Fibroblast of the aortic adventitia (primary cell): ENCODE data around the gene ZNF575. TPM values are rescaled to one million over a fixed set of nuclear protein-coding genes. Genes with fewer than 3 reads are reported as not detected.
"Not testable (repeated sequence)": the region's sequence is repeated elsewhere in the genome, so short reads cannot be mapped to it uniquely, and the experiment has no call there.

Experiments
- DNase-seq: peaks from one replicate; pipeline ENCODE4 v3.0.0-alpha.2; 2010; ENCODE audit warnings: low read depth
- H3K4me3 ChIP-seq: 2 replicates; pipeline ENCODE4 v1.5.1; 2011; ENCODE audit warnings: low read depth, mild to moderate bottlenecking, control low read depth, low read length, moderate library complexity
- total RNA-seq: library from RNA; depleted of rRNA; stranded (reverse); fragments of >200 nt; gene quantifications from 2 replicates; pipeline ENCODE4 v1.2.3, GENCODE V29; 2012; ENCODE audit warnings: low replicate concordance
- TF ChIP-seq, protein P1 (sequence below): IDR thresholded peaks from 2 replicates; pipeline ENCODE4 v1.5.1; 2011; ENCODE audit warnings: mild to moderate bottlenecking, low read length, control low read depth, inconsistent platforms; ENCODE audit not compliant: insufficient read depth

ZNF575 gene
- total RNA-seq, 1 donor: 0.63 TPM

DNA sequence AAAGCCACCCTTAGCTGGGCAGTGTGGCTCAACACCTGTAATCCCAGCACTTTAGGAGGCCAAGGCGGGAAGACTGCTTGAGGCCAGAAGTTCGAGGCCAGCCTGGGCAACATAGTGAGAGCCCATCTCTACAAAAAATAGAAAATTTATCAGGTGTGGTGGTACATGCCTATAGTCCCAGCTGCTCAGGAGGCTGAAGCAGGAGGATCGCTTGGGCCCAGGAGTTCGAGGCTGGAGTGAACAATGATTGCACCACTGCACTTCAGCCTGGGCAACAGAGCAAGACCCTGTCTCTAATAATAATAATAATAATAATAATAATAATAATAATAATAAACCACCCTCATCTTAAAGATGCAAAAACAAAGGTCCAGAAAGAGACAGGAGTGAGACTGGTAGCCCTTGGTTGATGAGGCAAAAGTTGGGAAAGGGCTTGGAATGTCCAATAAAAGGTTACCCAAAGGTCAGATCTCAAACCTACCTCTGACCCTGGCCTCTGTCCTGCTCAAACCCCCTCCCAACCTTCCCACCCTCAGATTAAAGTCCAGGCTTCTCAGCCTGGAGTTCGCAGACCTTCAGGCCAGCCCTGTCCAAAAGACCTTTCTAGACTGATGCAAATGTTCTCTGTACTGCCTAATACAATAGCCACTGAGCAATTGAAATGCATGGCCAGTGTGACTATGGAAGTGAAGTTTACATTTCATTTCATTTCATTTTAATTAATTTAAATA, 9.1 kb downstream of the ZNF575 start:
- no peak for DNase-seq
- TF ChIP-seq, protein P1, sequence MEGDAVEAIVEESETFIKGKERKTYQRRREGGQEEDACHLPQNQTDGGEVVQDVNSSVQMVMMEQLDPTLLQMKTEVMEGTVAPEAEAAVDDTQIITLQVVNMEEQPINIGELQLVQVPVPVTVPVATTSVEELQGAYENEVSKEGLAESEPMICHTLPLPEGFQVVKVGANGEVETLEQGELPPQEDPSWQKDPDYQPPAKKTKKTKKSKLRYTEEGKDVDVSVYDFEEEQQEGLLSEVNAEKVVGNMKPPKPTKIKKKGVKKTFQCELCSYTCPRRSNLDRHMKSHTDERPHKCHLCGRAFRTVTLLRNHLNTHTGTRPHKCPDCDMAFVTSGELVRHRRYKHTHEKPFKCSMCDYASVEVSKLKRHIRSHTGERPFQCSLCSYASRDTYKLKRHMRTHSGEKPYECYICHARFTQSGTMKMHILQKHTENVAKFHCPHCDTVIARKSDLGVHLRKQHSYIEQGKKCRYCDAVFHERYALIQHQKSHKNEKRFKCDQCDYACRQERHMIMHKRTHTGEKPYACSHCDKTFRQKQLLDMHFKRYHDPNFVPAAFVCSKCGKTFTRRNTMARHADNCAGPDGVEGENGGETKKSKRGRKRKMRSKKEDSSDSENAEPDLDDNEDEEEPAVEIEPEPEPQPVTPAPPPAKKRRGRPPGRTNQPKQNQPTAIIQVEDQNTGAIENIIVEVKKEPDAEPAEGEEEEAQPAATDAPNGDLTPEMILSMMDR: no peak
- H3K4me3 ChIP-seq: no peak overlapping the region

DNA sequence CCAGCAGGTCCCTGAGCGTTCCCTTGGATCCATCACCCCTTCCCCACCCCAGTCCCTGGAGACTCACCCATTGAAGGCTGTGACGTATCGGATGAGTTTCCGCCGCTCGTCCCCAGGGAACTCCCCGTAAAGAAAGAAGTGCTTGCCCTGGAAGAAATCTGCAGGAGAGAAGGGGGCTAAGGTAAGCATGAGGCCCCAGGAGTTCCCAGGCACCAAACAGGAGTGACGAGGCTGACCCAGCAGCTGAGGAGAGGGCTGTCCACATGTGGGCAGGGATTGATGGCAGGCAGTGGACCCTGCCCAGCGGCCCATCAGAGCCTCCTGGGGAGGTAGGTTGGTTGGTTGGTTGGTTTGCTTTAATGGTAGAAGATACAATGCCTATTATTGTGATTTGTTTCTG, 11.1 kb downstream of the ZNF575 start:
- H3K4me3 ChIP-seq: no peak overlapping the region
- TF ChIP-seq, protein P1: no peak
- no peak for DNase-seq

DNA sequence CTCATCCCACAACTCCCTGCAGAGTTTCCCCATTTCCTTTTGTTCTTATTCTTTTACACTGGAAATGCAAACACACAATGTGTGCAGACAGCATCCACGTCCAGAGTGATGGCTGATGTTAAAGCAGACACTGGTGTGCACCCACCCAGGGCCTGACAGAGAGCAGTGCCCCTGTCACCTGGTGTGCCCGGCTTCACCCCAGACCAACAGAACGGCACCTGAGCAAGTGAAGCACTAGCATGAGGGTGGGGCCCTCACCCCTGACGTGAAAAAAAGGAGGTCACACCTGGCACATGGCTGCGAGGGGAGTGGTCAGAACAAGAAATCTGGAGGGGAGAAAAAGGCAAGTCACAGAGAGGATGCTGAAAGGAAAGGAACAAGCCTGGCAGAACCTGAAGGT, 12.3 kb downstream of the ZNF575 start:
- TF ChIP-seq, protein P1: no peak
- DNase-seq: no peak

DNA sequence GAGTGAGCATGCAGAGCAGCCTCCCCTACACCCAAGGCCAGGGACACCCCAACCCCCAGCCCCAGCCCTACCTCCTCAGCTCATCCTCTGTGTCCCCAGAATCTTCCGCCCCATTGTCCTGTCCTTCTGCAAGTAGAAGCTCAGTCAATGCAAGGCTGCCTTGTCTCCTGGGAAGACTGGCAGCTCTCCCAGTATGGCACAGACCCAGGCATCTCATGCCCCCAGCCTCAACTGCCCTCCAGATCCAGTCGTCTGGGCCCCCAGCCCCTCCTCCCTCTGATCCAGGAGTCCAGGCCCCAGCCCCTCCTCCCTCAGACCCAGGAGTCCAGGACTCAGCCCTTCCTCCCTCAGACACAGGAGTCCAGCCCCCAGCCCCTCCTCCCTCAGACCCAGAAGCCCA, 13.0 kb downstream of the ZNF575 start:
- H3K4me3 ChIP-seq: no peak overlapping the region
- DNase-seq: no peak
- TF ChIP-seq, protein P1: no peak

More for the DNA sequence above, 12.3 kb downstream of the ZNF575 start:
- H3K4me3 ChIP-seq: no peak overlapping the region

DNA sequence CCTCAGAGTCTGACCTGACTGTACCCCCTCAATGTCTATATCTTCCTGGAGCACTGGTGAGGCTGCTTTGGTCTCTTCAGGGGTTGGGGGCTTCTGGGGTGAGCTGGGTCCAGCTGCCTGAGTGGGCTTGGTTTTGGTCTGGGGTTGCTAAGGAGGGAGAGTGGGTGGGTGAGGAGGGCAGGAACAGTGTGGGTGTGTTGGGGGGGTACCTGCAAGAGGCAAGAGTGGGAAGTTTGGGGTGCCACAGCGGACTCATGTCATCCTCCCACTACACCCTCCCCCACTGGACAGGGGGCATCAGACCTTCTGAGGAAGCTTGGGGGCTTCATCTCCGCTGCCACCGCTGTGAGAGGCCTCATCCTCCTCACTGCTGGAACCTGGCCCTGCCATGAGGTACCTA, 13.6 kb downstream of the ZNF575 start:
- no peak for DNase-seq
- H3K4me3 ChIP-seq: no peak overlapping the region
- TF ChIP-seq, protein P1: no peak

DNA sequence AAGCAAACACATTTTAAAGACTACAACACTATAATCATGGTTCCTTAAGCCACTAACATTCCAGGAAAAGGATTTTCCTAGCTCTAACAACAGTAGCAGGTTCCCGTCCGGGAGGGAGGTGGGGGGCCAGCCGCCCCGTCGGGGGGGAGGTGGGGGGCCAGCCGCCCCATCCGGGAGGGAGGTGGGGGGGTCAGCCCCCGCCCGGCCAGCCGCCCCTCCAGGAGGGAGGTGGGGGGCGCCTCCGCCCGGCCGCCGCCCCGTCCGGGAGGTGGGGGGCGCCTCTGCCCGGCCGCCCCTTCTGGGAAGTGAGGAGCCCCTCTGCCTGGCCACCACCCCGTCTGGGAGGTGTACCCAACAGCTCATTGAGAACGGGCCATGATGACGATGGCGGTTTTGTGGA, 14.9 kb downstream of the ZNF575 start:
- not testable (repeated sequence) for H3K4me3 ChIP-seq, DNase-seq

DNA sequence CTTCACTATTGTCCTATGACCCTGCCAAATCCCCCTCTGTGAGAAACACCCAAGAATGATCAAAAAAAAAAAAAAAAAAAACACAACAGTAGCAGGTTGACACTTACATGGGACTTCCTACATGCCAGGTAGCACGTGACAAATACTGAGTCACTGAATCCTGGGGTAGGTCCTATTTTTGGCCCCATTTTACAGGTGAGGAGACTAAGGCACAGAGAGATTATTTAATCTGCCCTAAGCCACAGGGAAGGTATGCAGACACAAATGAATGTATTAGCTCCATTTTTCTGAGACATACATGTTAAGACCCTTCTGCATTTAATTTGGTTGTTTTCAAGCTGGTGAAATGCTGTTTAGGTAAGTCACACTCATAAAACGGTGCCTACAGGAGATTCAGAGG, 15.7 kb downstream of the ZNF575 start:
- TF ChIP-seq, protein P1: no peak
- H3K4me3 ChIP-seq: no peak overlapping the region
- DNase-seq: no peak
